ENCODE data around the gene ATP8A2.

GRCh38 chr13:25860862-25861261 lies 489.1 kb downstream of the ATP8A2 start:
- TF ChIP-seq BHLHE40 (IDR thresholded peaks at IDR 0.05; ENCODE audit: low read depth, low read length) (no peak), MAZ (IDR thresholded peaks at IDR 0.05; ENCODE audit: borderline replicate concordance, low read depth, low read length) (no peak), RCOR1 (IDR thresholded peaks at IDR 0.05; ENCODE audit: insufficient replicate concordance, low read length) (no peak)
